Activated naive CD8-positive, alpha-beta T cell treated with anti-CD3 and anti-CD28 coated beads, Interleukin-2, amount 50 U/mL, for 24 hours (primary cell): Measurements from ENCODE around the gene SCN8A.

Experiments used
- ATAC-seq: fragments of 150-1000 bp; cut with Tn5 transposase; one replicate; pipeline ENCODE4 v1.10.0; 2021
- DNase-seq: peaks from one replicate; pipeline ENCODE4 v3.0.0; 2021
- H3K27ac Mint-ChIP-seq: one replicate; pipeline ENCODE4 v1.8.0; 2021; ENCODE audit warnings: mild to moderate bottlenecking, mixed read lengths
- H3K27me3 Mint-ChIP-seq: one replicate; pipeline ENCODE4 v1.8.0; 2021; ENCODE audit warnings: mixed read lengths
- H3K36me3 Mint-ChIP-seq: one replicate; pipeline ENCODE4 v1.8.0; 2021; ENCODE audit warnings: low read depth, mixed read lengths
- H3K4me1 Mint-ChIP-seq: one replicate; pipeline ENCODE4 v1.8.0; 2021; ENCODE audit warnings: mixed read lengths
- H3K4me3 Mint-ChIP-seq: one replicate; pipeline ENCODE4 v1.8.0; 2021; ENCODE audit warnings: mild to moderate bottlenecking, moderate library complexity, mixed read lengths
- H3K9me3 Mint-ChIP-seq: one replicate; pipeline ENCODE4 v1.8.0; 2021; ENCODE audit warnings: mixed read lengths

SCN8A gene

GRCh38 chr12:51847643-51848325, 256.8 kb downstream of the SCN8A start:
- peaks cover 13% of the 10 kb centered on the region for H3K4me1 Mint-ChIP-seq
- peak overlapping the region; percentile 70 for H3K4me3 Mint-ChIP-seq

GRCh38 chr12:51848326-51848727, 257.3 kb downstream of the SCN8A start, which contains the start of gene FIGNL2:
Gene FIGNL2, minus strand, starts transcription at chr12:51848718. Its CDS starts 26,305 bp downstream, at chr12:51822413.
- Mint-ChIP-seq H3K4me3 (peak within 1 kb of the TSS; percentile 70), H3K27me3 (peaks cover 53% of the 10 kb centered on the region), H3K4me1 (peaks cover 13% of the 10 kb centered on the region), H3K27ac (no peak within 1 kb of the TSS), H3K9me3 (no peaks in the 10 kb centered on the region), H3K36me3 (no peaks in the 10 kb centered on the region)
- ATAC-seq (no peak), DNase-seq (no peak)

More at GRCh38 chr12:51847643-51848325, 256.8 kb downstream of the SCN8A start:
- DNase-seq (peak; percentile 18), ATAC-seq (no peak)
- Mint-ChIP-seq H3K36me3 (no peaks in the 10 kb centered on the region), H3K27ac (no peak overlapping the region), H3K27me3 (peaks cover 53% of the 10 kb centered on the region), H3K9me3 (no peaks in the 10 kb centered on the region)

- ATAC-seq (no peak), DNase-seq (no peak)
- Mint-ChIP-seq H3K27me3 (peaks cover 46% of the 10 kb centered on the region), H3K36me3 (no peaks in the 10 kb centered on the region), H3K9me3 (no peaks in the 10 kb centered on the region), H3K4me1 (peaks cover 13% of the 10 kb centered on the region), H3K4me3 (no peak overlapping the region), H3K27ac (no peak overlapping the region)
Observed at GRCh38 chr12:51848841-51849735, 258.1 kb downstream of the SCN8A start.

- H3K4me1 Mint-ChIP-seq, result peaks cover 13% of the 10 kb centered on the region
- DNase-seq (no peak), ATAC-seq (no peak)
- no peak overlapping the region for H3K4me3 Mint-ChIP-seq
- H3K9me3 Mint-ChIP-seq, result no peaks in the 10 kb centered on the region
- H3K27ac Mint-ChIP-seq, result no peak overlapping the region
- no peaks in the 10 kb centered on the region for H3K36me3 Mint-ChIP-seq
- H3K27me3 Mint-ChIP-seq, result peaks cover 36% of the 10 kb centered on the region
Observed at GRCh38 chr12:51850081-51850964, 259.3 kb downstream of the SCN8A start.

- Mint-ChIP-seq H3K27ac (no peak overlapping the region), H3K9me3 (no peaks in the 10 kb centered on the region), H3K4me1 (peaks cover 12% of the 10 kb centered on the region), H3K27me3 (peaks cover 30% of the 10 kb centered on the region), H3K4me3 (no peak overlapping the region), H3K36me3 (no peaks in the 10 kb centered on the region)
- DNase-seq (no peak), ATAC-seq (no peak)
Observed at GRCh38 chr12:51850965-51851299, 259.9 kb downstream of the SCN8A start.

GRCh38 chr12:51851413-51852124, 260.5 kb downstream of the SCN8A start:
- H3K9me3 Mint-ChIP-seq, result no peaks in the 10 kb centered on the region
- peaks cover 30% of the 10 kb centered on the region for H3K27me3 Mint-ChIP-seq
- no peak overlapping the region for H3K4me3 Mint-ChIP-seq
- ATAC-seq (no peak), DNase-seq (no peak)
- H3K4me1 Mint-ChIP-seq, result peaks cover 9% of the 10 kb centered on the region
- H3K27ac Mint-ChIP-seq, result no peak overlapping the region
- H3K36me3 Mint-ChIP-seq, result no peaks in the 10 kb centered on the region

- DNase-seq (no peak), ATAC-seq (no peak)
- H3K9me3 Mint-ChIP-seq, result no peaks in the 10 kb centered on the region
- peaks cover 31% of the 10 kb centered on the region for H3K27me3 Mint-ChIP-seq
- H3K27ac Mint-ChIP-seq, result no peak overlapping the region
- H3K4me3 Mint-ChIP-seq, result no peak overlapping the region
- peaks cover 6% of the 10 kb centered on the region for H3K4me1 Mint-ChIP-seq
- no peaks in the 10 kb centered on the region for H3K36me3 Mint-ChIP-seq
Observed at GRCh38 chr12:51852404-51853137, 261.5 kb downstream of the SCN8A start.

- Mint-ChIP-seq H3K9me3 (no peaks in the 10 kb centered on the region), H3K36me3 (no peaks in the 10 kb centered on the region), H3K27ac (no peak overlapping the region), H3K4me3 (no peak overlapping the region), H3K4me1 (peaks cover 4% of the 10 kb centered on the region), H3K27me3 (peaks cover 22% of the 10 kb centered on the region)
- no peak for ATAC-seq
- DNase-seq, result no peak
Observed at GRCh38 chr12:51855586-51856428, 264.8 kb downstream of the SCN8A start.

- H3K4me1 Mint-ChIP-seq, result peaks cover 8% of the 10 kb centered on the region
- ATAC-seq (no peak), DNase-seq (no peak)
- H3K27me3 Mint-ChIP-seq, result peaks cover 50% of the 10 kb centered on the region
- no peaks in the 10 kb centered on the region for H3K36me3 Mint-ChIP-seq
- no peak overlapping the region for H3K4me3 Mint-ChIP-seq
- no peaks in the 10 kb centered on the region for H3K9me3 Mint-ChIP-seq
- H3K27ac Mint-ChIP-seq, result no peak overlapping the region
Observed at GRCh38 chr12:51860986-51861385, 270.0 kb downstream of the SCN8A start.
